ENCODE results near the gene COL5A1.
A peak's percentile ranks its signal among the peaks of the same experiment; 100 is the strongest.

COL5A1 gene

GRCh38 chr9:134693011-134693410 is 51.4 kb downstream of the COL5A1 start:
- TF ChIP-seq ZNF8 (CRISPR knock-in tag; IDR thresholded peaks at IDR 0.05): no peak
- no peak for TF ChIP-seq ZFP30 (CRISPR knock-in tag; IDR thresholded peaks at IDR 0.05)
- 0 out of 2 replicates have a peak, but pooled peaks have one; percentile 14 for TF ChIP-seq TCF4 (CRISPR knock-in tag; IDR thresholded peaks at IDR 0.05; ENCODE audit: borderline replicate concordance)
- no peak for TF ChIP-seq RARB (CRISPR knock-in tag; IDR thresholded peaks at IDR 0.05)

DNA sequence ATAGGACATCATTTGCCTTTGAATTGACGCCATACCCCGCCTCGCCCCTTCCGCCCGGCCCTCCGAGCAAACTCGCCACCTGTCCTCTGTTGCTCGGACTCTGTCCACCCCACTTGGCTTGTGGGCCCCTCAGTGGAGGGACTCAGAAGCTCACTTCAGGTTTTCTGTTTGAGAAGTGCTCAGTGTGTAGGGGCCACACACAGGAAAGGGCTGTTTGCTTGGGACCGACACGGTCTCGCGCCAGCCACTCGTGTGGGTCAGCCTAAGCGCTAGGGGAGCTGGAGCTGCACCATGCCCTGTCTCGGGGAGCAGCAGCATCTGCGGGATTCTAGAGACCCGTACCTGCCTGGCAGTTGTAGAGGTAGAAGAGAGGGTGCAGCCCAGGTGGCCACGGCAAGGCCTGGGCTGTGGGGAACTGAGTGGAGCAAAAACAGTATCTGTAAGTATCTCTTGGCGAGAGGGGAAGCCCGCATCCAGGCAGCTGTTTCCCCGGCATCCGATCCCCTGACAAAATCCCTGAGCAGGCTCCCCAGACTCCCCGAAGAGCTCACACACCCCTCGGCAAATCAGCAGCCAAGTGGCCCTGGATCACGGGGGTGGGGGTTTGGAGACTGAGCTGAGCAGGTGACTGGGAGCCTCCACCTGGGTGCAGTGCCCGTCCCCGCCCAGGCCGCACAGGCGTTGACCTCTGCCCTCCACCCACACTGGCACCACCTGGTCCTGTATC is 52.2 kb downstream of the COL5A1 start:
- no peak for ATAC-seq

More at GRCh38 chr9:134693011-134693410, 51.4 kb downstream of the COL5A1 start:
- no peak for ATAC-seq

GRCh38 chr9:134694368-134694665 is 52.7 kb downstream of the COL5A1 start:
- no peak for ATAC-seq
- TF ChIP-seq, protein P1, sequence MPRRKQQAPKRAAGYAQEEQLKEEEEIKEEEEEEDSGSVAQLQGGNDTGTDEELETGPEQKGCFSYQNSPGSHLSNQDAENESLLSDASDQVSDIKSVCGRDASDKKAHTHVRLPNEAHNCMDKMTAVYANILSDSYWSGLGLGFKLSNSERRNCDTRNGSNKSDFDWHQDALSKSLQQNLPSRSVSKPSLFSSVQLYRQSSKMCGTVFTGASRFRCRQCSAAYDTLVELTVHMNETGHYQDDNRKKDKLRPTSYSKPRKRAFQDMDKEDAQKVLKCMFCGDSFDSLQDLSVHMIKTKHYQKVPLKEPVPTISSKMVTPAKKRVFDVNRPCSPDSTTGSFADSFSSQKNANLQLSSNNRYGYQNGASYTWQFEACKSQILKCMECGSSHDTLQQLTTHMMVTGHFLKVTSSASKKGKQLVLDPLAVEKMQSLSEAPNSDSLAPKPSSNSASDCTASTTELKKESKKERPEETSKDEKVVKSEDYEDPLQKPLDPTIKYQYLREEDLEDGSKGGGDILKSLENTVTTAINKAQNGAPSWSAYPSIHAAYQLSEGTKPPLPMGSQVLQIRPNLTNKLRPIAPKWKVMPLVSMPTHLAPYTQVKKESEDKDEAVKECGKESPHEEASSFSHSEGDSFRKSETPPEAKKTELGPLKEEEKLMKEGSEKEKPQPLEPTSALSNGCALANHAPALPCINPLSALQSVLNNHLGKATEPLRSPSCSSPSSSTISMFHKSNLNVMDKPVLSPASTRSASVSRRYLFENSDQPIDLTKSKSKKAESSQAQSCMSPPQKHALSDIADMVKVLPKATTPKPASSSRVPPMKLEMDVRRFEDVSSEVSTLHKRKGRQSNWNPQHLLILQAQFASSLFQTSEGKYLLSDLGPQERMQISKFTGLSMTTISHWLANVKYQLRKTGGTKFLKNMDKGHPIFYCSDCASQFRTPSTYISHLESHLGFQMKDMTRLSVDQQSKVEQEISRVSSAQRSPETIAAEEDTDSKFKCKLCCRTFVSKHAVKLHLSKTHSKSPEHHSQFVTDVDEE (CRISPR knock-in tag; IDR thresholded peaks at IDR 0.05): no peak
- TF ChIP-seq SNAI2 (CRISPR knock-in tag; IDR thresholded peaks at IDR 0.05) (no peak), CREB5 (CRISPR knock-in tag; IDR thresholded peaks at IDR 0.05; ENCODE audit: low read depth) (no peak), ARNTL (CRISPR knock-in tag; IDR thresholded peaks at IDR 0.05; ENCODE audit: borderline replicate concordance, low read depth) (no peak)
- TF ChIP-seq, protein P2, sequence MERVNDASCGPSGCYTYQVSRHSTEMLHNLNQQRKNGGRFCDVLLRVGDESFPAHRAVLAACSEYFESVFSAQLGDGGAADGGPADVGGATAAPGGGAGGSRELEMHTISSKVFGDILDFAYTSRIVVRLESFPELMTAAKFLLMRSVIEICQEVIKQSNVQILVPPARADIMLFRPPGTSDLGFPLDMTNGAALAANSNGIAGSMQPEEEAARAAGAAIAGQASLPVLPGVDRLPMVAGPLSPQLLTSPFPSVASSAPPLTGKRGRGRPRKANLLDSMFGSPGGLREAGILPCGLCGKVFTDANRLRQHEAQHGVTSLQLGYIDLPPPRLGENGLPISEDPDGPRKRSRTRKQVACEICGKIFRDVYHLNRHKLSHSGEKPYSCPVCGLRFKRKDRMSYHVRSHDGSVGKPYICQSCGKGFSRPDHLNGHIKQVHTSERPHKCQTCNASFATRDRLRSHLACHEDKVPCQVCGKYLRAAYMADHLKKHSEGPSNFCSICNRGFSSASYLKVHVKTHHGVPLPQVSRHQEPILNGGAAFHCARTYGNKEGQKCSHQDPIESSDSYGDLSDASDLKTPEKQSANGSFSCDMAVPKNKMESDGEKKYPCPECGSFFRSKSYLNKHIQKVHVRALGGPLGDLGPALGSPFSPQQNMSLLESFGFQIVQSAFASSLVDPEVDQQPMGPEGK (CRISPR knock-in tag; IDR thresholded peaks at IDR 0.05; ENCODE audit: borderline replicate concordance): no peak

More for the DNA sequence above, 52.2 kb downstream of the COL5A1 start:
- no peak for TF ChIP-seq ZC3H10 (CRISPR knock-in tag; IDR thresholded peaks at IDR 0.05)
- no peak for TF ChIP-seq ZFP30 (CRISPR knock-in tag; IDR thresholded peaks at IDR 0.05)

DNA sequence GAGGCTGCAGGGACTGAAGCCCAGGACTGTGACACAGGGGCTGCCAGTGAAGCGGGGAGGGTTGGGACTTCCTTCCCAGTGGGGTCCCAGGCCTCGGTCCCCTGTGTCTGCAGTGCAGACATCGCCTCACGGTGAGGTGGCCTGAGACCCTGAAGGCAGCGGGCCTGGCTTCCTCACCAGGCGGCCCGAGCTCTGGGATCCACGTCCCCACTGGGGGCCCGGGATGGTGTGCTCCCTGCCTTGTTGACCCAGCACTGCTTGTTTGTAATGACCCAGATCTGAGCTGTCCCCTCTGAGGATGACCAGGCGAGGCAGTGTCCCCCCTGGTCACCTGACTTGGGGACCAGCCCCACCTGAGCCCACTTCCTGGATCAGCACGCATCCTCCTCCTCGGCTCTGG is 53.1 kb downstream of the COL5A1 start:
- ATAC-seq: no peak

DNA sequence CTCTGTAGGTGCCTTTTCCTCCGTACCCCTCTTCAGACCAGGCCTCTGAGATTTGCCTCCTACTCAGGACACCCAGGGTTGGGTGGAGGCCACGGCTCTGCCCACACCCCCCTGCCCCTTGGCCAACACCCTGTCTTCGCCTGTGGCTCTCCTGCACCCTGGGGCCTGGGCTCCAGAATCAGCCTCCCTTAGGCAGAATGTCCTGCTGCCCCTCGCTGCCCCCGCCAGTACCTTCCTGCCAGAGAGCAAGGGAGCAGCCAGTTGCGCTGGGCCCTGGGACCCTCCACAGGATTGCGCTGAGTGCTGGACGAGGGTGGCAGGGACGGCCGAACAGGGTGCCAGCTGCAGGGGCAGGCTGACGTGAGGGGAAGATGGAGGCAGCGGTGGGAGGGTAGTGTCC is 53.5 kb downstream of the COL5A1 start:
- TF ChIP-seq SNAI2 (CRISPR knock-in tag; IDR thresholded peaks at IDR 0.05): no peak
- TF ChIP-seq OSR1 (CRISPR knock-in tag; IDR thresholded peaks at IDR 0.05): no peak
- no peak for TF ChIP-seq RARB (CRISPR knock-in tag; IDR thresholded peaks at IDR 0.05)
- no peak for TF ChIP-seq ZFP30 (CRISPR knock-in tag; IDR thresholded peaks at IDR 0.05)
- TF ChIP-seq, protein P1 (CRISPR knock-in tag; IDR thresholded peaks at IDR 0.05): no peak
- TF ChIP-seq ISL1 (CRISPR knock-in tag; IDR thresholded peaks at IDR 0.05): no peak
- TF ChIP-seq ZC3H10 (CRISPR knock-in tag; IDR thresholded peaks at IDR 0.05): no peak
- TF ChIP-seq CSDC2 (CRISPR knock-in tag; IDR thresholded peaks at IDR 0.05): no peak
- TF ChIP-seq GLIS3 (CRISPR knock-in tag; IDR thresholded peaks at IDR 0.05): no peak
- TF ChIP-seq ARNTL (CRISPR knock-in tag; IDR thresholded peaks at IDR 0.05; ENCODE audit: borderline replicate concordance, low read depth): no peak
- TF ChIP-seq ZNF8 (CRISPR knock-in tag; IDR thresholded peaks at IDR 0.05): no peak
- TF ChIP-seq, protein P2 (CRISPR knock-in tag; IDR thresholded peaks at IDR 0.05; ENCODE audit: borderline replicate concordance): no peak
- no peak for ATAC-seq

More for the DNA sequence above, 53.1 kb downstream of the COL5A1 start:
- TF ChIP-seq PPARA (CRISPR knock-in tag; IDR thresholded peaks at IDR 0.05; ENCODE audit: borderline replicate concordance): no peak
- no peak for TF ChIP-seq CSDC2 (CRISPR knock-in tag; IDR thresholded peaks at IDR 0.05)
- TF ChIP-seq, protein P3, sequence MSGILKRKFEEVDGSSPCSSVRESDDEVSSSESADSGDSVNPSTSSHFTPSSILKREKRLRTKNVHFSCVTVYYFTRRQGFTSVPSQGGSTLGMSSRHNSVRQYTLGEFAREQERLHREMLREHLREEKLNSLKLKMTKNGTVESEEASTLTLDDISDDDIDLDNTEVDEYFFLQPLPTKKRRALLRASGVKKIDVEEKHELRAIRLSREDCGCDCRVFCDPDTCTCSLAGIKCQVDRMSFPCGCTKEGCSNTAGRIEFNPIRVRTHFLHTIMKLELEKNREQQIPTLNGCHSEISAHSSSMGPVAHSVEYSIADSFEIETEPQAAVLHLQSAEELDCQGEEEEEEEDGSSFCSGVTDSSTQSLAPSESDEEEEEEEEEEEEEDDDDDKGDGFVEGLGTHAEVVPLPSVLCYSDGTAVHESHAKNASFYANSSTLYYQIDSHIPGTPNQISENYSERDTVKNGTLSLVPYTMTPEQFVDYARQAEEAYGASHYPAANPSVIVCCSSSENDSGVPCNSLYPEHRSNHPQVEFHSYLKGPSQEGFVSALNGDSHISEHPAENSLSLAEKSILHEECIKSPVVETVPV (CRISPR knock-in tag; IDR thresholded peaks at IDR 0.05): no peak
- TF ChIP-seq ARNTL (CRISPR knock-in tag; IDR thresholded peaks at IDR 0.05; ENCODE audit: borderline replicate concordance, low read depth): no peak

Measured in SK-N-SH treated with all-trans-retinoic acid at 6 μM for 48 hours (cell line).